Measurements from ENCODE around the gene ETV3. TPM values are rescaled to one million over a fixed set of nuclear protein-coding genes. Genes with fewer than 3 reads are reported as not detected.

Gene ETV3
- total RNA-seq, 5 donors from 2014 or later (not counting 1 experiment from before 2014, with no cell fraction given), result 30.6 to 86.3 (median 33.4) TPM

DNA sequence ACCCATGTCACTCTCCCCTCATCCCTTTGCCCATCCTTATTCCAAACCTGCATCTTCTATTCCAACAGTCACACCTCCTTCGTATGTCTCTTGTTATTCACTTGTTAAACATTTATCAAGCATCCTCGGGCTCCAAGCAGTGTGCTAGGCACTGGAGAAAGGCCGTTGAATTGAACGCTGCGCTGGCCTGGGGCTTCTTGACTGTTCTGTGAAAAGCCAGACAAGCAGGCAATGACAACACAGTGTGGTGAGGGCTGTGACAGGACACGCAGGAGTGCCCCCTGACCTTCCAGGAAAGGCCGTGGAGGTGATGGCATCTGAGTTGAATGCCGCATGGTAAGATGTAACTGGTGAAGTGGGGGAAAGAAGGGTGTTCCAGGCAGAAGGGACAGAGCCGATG, 19.2 kb downstream of the ETV3 start:
- Histone ChIP-seq H3K4me3 (ENCODE audit: control insufficient read depth in 1 of 2, extremely low read depth in 1 of 2, low read length in 1 of 2) (no peak overlapping the region), H3K36me3 (ENCODE audit: control insufficient read depth in 2 of 2, extremely low read depth in 1 of 2, insufficient read depth in 1 of 2, low read length in 1 of 2) (peaks cover 4 to 17% of the 10 kb centered on the region in 2 donors), H3K27me3 (replicated peaks in 1 of 2; ENCODE audit: control insufficient read depth in 2 of 2, extremely low read depth in 1 of 2, insufficient read depth in 2 of 2, low read length in 1 of 2) (peaks cover 0 to 3% of the 10 kb centered on the region in 2 experiments), H3K27ac (ENCODE audit: low read length) (no peak overlapping the region), H3K4me1 (ENCODE audit: control insufficient read depth in 1 of 2, extremely low read depth in 1 of 2, insufficient read depth in 2 of 2, low read length in 2 of 2) (peaks cover 8 to 10% of the 10 kb centered on the region in 2 experiments), H3K9me3 (no peaks in the 10 kb centered on the region)
- DNase-seq (no peak), ATAC-seq (replicated peaks in 1 of 4) (peak in 1 of 4 experiments; percentile 17)
- peaks cover 22 to 29% (median 27%) of the 10 kb centered on the region in 3 donors for H3K4me1 Mint-ChIP-seq
- no peak overlapping the region for H3K27ac Mint-ChIP-seq
- POLR2A ChIA-PET, result no interaction called here
- WGBS (ENCODE audit: insufficient coverage), result 97% methylated on average over 7 of the region's 9 CpGs
- H3K9me3 Mint-ChIP-seq, result no peaks in the 10 kb centered on the region
- H3K4me3 Mint-ChIP-seq, result no peak overlapping the region
- H3K36me3 Mint-ChIP-seq, result peaks cover 17% of the 10 kb centered on the region
- H3K27me3 Mint-ChIP-seq, result peaks cover 0 to 3% of the 10 kb centered on the region in 2 donors
- CTCF ChIA-PET, result no interaction called here

DNA sequence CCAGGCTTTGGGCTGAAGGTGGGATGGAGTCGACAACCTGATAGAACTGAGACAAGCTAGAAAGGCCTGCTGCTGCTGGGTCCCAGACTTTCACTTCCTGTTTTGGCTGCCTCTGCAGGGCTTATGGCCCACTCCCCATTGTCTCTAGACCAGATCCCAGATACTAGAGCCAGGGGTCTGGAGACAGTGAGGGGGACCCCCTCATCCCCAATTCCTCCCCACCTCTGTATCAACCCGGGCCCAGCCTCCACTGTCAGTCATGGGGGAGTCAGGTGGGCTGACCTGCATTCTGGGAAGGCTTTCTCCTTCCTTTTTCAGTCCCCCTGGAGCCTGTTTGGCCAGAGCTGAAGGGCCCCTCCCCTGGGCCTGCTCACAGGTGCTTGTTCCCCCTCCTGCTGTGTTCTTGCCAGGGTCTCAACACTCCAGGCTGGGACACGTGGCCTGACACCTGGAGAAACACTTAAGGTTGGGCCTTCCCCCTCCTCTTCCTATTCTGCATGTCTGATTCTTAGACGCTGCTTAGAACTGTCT, 20.6 kb downstream of the ETV3 start:
- ChIA-PET CTCF (no interaction called here), POLR2A (no interaction called here)
- Histone ChIP-seq H3K36me3 (ENCODE audit: control insufficient read depth in 2 of 2, extremely low read depth in 1 of 2, insufficient read depth in 1 of 2, low read length in 1 of 2) (peaks cover 0 to 7% of the 10 kb centered on the region in 2 donors), H3K9me3 (no peaks in the 10 kb centered on the region), H3K4me3 (ENCODE audit: control insufficient read depth in 1 of 2, extremely low read depth in 1 of 2, low read length in 1 of 2) (no peak overlapping the region), H3K4me1 (ENCODE audit: control insufficient read depth in 1 of 2, extremely low read depth in 1 of 2, insufficient read depth in 2 of 2, low read length in 2 of 2) (peaks cover 8 to 10% of the 10 kb centered on the region in 2 experiments), H3K27me3 (replicated peaks in 1 of 2; ENCODE audit: control insufficient read depth in 2 of 2, extremely low read depth in 1 of 2, insufficient read depth in 2 of 2, low read length in 1 of 2) (peaks cover 0 to 12% of the 10 kb centered on the region in 2 experiments), H3K27ac (ENCODE audit: low read length) (no peak overlapping the region)
- DNase-seq, result no peak
- H3K4me3 Mint-ChIP-seq, result no peak overlapping the region
- peaks cover 8 to 15% (median 14%) of the 10 kb centered on the region in 3 donors for H3K4me1 Mint-ChIP-seq
- 57% methylated on average over 2 of the region's 4 CpGs for WGBS (ENCODE audit: insufficient coverage)
- H3K36me3 Mint-ChIP-seq, result peaks cover 4% of the 10 kb centered on the region
- no peaks in the 10 kb centered on the region for H3K9me3 Mint-ChIP-seq
- H3K27me3 Mint-ChIP-seq, result peaks cover 0 to 3% of the 10 kb centered on the region in 2 donors
- ATAC-seq (replicated peaks in 1 of 4), result peak in 1 of 4 experiments; percentile 28
- no peak overlapping the region for H3K27ac Mint-ChIP-seq

DNA sequence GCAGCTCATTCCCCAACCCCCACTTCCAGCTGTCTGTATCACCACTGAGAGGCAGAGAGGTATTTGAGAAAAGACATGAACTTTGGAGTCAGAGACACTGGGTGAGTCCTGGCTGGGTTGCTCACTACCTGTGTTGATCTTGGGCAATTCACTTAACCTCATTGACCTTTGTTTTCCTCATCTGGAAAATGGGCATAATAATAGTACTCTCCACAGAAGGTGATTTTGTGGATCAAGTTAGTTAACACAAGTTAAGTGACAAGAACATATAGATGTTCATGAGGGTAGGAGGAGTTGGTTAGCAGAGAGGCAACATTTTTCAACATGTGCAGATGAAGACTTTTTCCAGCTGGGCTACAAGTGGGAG, 21.5 kb downstream of the ETV3 start:
- CTCF ChIA-PET, result no interaction called here
- no peak for ATAC-seq (replicated peaks in 1 of 4)
- no peak for DNase-seq
- H3K4me3 ChIP-seq (ENCODE audit: control insufficient read depth in 1 of 2, extremely low read depth in 1 of 2, low read length in 1 of 2), result no peak overlapping the region
- no peak overlapping the region for H3K27ac ChIP-seq (ENCODE audit: low read length)
- Mint-ChIP-seq H3K4me3 (no peak overlapping the region), H3K27me3 (peaks cover 3% of the 10 kb centered on the region in 2 donors), H3K27ac (no peak overlapping the region), H3K4me1 (peaks cover 6 to 13% (median 8%) of the 10 kb centered on the region in 3 donors), H3K9me3 (no peaks in the 10 kb centered on the region), H3K36me3 (peaks cover 3% of the 10 kb centered on the region)
- H3K9me3 ChIP-seq, result no peaks in the 10 kb centered on the region
- peaks cover 8 to 10% of the 10 kb centered on the region in 2 experiments for H3K4me1 ChIP-seq (ENCODE audit: control insufficient read depth in 1 of 2, extremely low read depth in 1 of 2, insufficient read depth in 2 of 2, low read length in 2 of 2)
- H3K27me3 ChIP-seq (replicated peaks in 1 of 2; ENCODE audit: control insufficient read depth in 2 of 2, extremely low read depth in 1 of 2, insufficient read depth in 2 of 2, low read length in 1 of 2), result peaks cover 0 to 20% of the 10 kb centered on the region in 2 experiments
- peaks cover 0 to 4% of the 10 kb centered on the region in 2 donors for H3K36me3 ChIP-seq (ENCODE audit: control insufficient read depth in 2 of 2, extremely low read depth in 1 of 2, insufficient read depth in 1 of 2, low read length in 1 of 2)
- POLR2A ChIA-PET, result no interaction called here

DNA sequence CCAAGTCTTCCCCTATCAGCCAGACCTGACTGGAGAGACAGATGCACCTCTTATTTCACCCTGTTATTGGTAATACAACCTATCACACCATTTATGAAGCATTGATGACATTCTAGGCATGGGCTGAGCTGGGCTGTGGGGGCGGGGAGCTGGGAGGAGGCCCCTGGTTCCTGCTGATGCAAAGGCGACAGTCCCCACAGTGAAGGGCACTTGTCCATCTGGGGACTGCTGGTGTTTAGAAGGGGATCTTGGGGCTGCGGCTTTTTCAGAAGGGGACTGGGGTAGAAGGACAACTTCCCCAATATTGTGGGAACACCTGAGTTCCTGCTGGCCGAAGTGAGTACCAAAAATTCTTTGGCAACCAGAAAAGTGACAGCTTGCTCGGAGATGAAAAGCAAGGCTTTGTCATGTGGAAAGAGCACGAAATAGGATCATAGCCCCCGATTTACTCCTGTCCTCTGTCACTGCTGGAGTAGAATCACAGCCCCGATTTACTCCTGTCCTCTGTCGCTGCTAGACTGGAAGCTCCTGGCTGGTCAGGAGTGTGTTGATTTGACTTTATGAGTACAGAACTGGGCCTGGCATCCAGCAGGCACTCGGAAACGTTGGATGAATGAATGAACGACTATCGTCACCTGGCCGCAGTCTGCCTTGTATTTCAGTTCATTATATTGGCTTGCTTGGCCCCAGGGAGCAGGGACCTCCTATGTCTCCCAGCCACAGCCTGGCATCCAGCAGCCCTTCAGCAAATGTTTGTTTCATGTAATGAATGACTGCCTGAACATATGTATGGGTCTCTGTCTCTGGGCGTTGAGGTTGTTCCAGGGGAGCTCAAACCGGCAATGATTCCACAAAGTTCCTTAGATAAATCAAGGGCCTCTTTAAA, 22.1 kb downstream of the ETV3 start:
- Mint-ChIP-seq H3K27me3 (peaks cover 5 to 10% of the 10 kb centered on the region in 2 donors), H3K36me3 (no peaks in the 10 kb centered on the region), H3K9me3 (no peaks in the 10 kb centered on the region), H3K4me1 (peaks cover 4 to 12% (median 6%) of the 10 kb centered on the region in 3 donors), H3K4me3 (no peak overlapping the region), H3K27ac (no peak overlapping the region)
- CTCF ChIA-PET, result no interaction called here
- Histone ChIP-seq H3K27me3 (replicated peaks in 1 of 2; ENCODE audit: control insufficient read depth in 2 of 2, extremely low read depth in 1 of 2, insufficient read depth in 2 of 2, low read length in 1 of 2) (peaks cover 0 to 26% of the 10 kb centered on the region in 2 experiments), H3K9me3 (no peaks in the 10 kb centered on the region), H3K27ac (ENCODE audit: low read length) (no peak overlapping the region), H3K4me3 (ENCODE audit: control insufficient read depth in 1 of 2, extremely low read depth in 1 of 2, low read length in 1 of 2) (no peak overlapping the region), H3K4me1 (ENCODE audit: control insufficient read depth in 1 of 2, extremely low read depth in 1 of 2, insufficient read depth in 2 of 2, low read length in 2 of 2) (peaks cover 8 to 10% of the 10 kb centered on the region in 2 experiments), H3K36me3 (ENCODE audit: control insufficient read depth in 2 of 2, extremely low read depth in 1 of 2, insufficient read depth in 1 of 2, low read length in 1 of 2) (peaks cover 0 to 4% of the 10 kb centered on the region in 2 donors)
- POLR2A ChIA-PET, result no interaction called here
- DNase-seq (no peak), ATAC-seq (replicated peaks in 1 of 4) (no peak)
- 92% methylated on average over 13 of the region's 16 CpGs for WGBS (ENCODE audit: insufficient coverage)

DNA sequence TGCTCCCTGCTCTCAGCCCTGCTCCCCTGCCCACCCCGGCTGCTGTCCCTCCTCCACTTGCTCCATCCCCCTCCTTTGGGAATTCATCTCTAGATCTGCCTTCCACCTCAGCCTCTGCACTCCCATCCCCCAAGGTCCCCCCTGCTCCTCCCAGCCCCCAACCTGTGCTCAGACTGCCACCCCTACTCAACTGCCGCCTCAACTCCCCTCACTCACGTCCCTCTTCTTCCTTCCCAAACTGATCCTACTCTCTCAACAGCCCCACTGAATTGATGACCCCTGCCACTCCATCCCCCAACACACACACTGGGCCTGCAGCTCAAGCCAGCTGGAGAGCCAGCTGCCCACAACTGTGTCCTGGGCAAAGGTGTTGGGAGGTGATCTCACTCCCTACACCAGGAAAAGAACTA, 22.8 kb downstream of the ETV3 start:
- CTCF ChIA-PET, result no interaction called here
- POLR2A ChIA-PET, result no interaction called here
- H3K36me3 Mint-ChIP-seq, result no peaks in the 10 kb centered on the region
- WGBS (ENCODE audit: insufficient coverage), result 77% methylated on average over 3 of the region's 3 CpGs
- DNase-seq, result no peak
- Histone ChIP-seq H3K36me3 (ENCODE audit: control insufficient read depth in 2 of 2, extremely low read depth in 1 of 2, insufficient read depth in 1 of 2, low read length in 1 of 2) (no peaks in the 10 kb centered on the region), H3K9me3 (no peaks in the 10 kb centered on the region), H3K27ac (ENCODE audit: low read length) (no peak overlapping the region), H3K4me1 (ENCODE audit: control insufficient read depth in 1 of 2, extremely low read depth in 1 of 2, insufficient read depth in 2 of 2, low read length in 2 of 2) (peaks cover 8 to 10% of the 10 kb centered on the region in 2 experiments), H3K4me3 (ENCODE audit: control insufficient read depth in 1 of 2, extremely low read depth in 1 of 2, low read length in 1 of 2) (no peak overlapping the region), H3K27me3 (replicated peaks in 1 of 2; ENCODE audit: control insufficient read depth in 2 of 2, extremely low read depth in 1 of 2, insufficient read depth in 2 of 2, low read length in 1 of 2) (peaks cover 0 to 27% of the 10 kb centered on the region in 2 experiments)
- no peaks in the 10 kb centered on the region for H3K9me3 Mint-ChIP-seq
- ATAC-seq (replicated peaks in 1 of 4), result no peak
- peaks cover 4 to 9% (median 6%) of the 10 kb centered on the region in 3 donors for H3K4me1 Mint-ChIP-seq
- H3K4me3 Mint-ChIP-seq, result no peak overlapping the region
- H3K27ac Mint-ChIP-seq, result no peak overlapping the region
- H3K27me3 Mint-ChIP-seq, result peaks cover 7 to 11% of the 10 kb centered on the region in 2 donors

DNA sequence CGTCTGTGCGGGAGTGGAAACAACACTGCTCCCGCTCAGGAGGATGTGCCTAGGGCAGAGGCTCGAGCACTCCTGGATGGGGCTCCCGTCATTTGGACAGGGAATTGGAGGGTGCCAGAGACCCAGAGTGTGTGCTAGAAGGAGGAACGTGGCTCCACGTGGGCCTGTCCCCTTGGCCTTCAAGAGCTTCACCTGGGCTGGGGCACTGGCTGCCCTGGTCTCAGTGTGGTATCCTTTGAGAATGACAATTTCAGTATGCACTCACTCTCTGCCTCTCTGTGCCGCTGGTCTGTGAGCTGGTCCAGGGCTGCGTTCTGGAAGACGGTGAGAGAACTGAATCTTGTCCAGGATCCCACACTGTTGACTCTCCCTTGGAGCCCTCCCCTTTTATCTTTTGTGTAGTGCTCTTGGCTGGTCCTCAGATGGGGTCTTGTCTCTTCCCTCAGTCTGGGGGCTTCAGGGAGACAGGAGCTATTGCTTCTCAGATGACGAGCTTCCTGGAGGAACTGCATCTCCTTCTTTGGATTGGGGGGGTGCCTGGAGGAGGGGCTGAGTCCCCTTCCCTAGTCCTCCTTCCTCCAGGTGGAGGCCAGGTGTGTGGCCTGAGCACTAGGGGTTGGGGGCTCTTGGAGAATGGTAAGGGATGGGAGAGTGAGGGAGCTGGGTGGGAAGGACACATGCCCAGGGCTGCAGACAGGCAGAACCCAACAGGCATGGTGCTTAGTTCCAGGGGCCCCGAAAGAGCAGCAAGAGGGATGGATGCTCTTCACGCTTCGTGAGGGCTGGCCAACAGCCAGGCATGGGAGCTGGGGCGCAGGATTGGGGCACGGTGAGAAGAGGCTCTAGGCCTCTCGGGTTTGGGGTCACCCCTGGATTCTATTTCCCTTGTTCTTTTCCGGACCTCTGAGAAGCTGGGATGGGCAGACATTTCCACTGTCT, 23.7 kb downstream of the ETV3 start:
- H3K4me3 Mint-ChIP-seq, result no peak overlapping the region
- CTCF ChIA-PET, result interaction anchor here in 1 of 2 donors (1.6 kb wide), 1 partner anchor 15 kb away, joined by 3 read pairs; the partner anchor contains the start of gene ETV3L
- ATAC-seq (replicated peaks in 1 of 4), result no peak
- POLR2A ChIA-PET, result no interaction called here
- Histone ChIP-seq H3K27ac (ENCODE audit: low read length) (no peak overlapping the region), H3K4me3 (ENCODE audit: control insufficient read depth in 1 of 2, extremely low read depth in 1 of 2, low read length in 1 of 2) (no peak overlapping the region), H3K27me3 (replicated peaks in 1 of 2; ENCODE audit: control insufficient read depth in 2 of 2, extremely low read depth in 1 of 2, insufficient read depth in 2 of 2, low read length in 1 of 2) (peaks cover 0 to 31% of the 10 kb centered on the region in 2 experiments), H3K9me3 (no peaks in the 10 kb centered on the region), H3K4me1 (ENCODE audit: control insufficient read depth in 1 of 2, extremely low read depth in 1 of 2, insufficient read depth in 2 of 2, low read length in 2 of 2) (peaks cover 8 to 10% of the 10 kb centered on the region in 2 experiments), H3K36me3 (ENCODE audit: control insufficient read depth in 2 of 2, extremely low read depth in 1 of 2, insufficient read depth in 1 of 2, low read length in 1 of 2) (no peaks in the 10 kb centered on the region)
- DNase-seq, result no peak
- WGBS (ENCODE audit: insufficient coverage), result 84% methylated on average over 15 of the region's 18 CpGs
- H3K4me1 Mint-ChIP-seq, result peaks cover 4 to 9% (median 6%) of the 10 kb centered on the region in 3 donors
- H3K9me3 Mint-ChIP-seq, result no peaks in the 10 kb centered on the region
- H3K27me3 Mint-ChIP-seq, result peaks cover 11 to 12% of the 10 kb centered on the region in 2 donors
- H3K27ac Mint-ChIP-seq, result no peak overlapping the region
- no peaks in the 10 kb centered on the region for H3K36me3 Mint-ChIP-seq
